GM12878 (cell line): ENCODE results near the gene RASSF6. TPM values are rescaled to one million over a fixed set of nuclear protein-coding genes. Genes with fewer than 3 reads are reported as not detected.
"Not testable (repeated sequence)": the region's sequence is repeated elsewhere in the genome, so short reads cannot be mapped to it uniquely, and the experiment has no call there.

ENCODE experiments used
- ATAC-seq: fragments of 200-7000 bp; cut with Tn5 transposase; 3 replicates; pipeline ENCODE4 v1.9.1; 2020; ENCODE audit warnings: mild to moderate bottlenecking, moderate library complexity
- BruUV-seq: library from RNA; stranded (reverse); fragments of 400-500 nt; replicated peaks from 2 replicates; lab custom pipeline; 2021; lab: Mats Ljungman, UMichigan
- CTCF ChIA-PET: fragments of 300-600 bp; sonication (Branson Sonifier 250); formaldehyde crosslinking; extraction: SDS; loops from one replicate; lab custom pipeline; 2021; ENCODE audit warnings: inconsistent platforms; lab: Yijun Ruan, JAX
- POLR2A ChIA-PET: fragments of 350-600 bp; formaldehyde crosslinking; extraction: SDS; loops from one replicate; lab custom pipeline; 2021; ENCODE audit warnings: inconsistent platforms; lab: Charles Lee
- RAD21 ChIA-PET: fragments of 300-600 bp; sonication (Branson Sonifier 250); formaldehyde crosslinking; loops from one replicate; lab custom pipeline; 2023; ENCODE audit warnings: antibody characterized with exemption; ENCODE audit not compliant: unreplicated experiment; lab: Charles Lee
- SMC1A ChIA-PET: fragments of 300-600 bp; sonication (Branson Sonifier 250); formaldehyde crosslinking; loops from one replicate; lab custom pipeline; 2023; ENCODE audit not compliant: unreplicated experiment, uncharacterized antibody; lab: Charles Lee
- DNase-seq: peaks from one replicate; pipeline ENCODE4 v3.0.0-alpha.2; 2011; ENCODE audit warnings: low read depth, low spot score
- FAIRE-seq: peaks from 3 replicates; lab custom pipeline; 2011; peaks lifted over from hg19 to GRCh38; lab: Jason Lieb, UNC
- H2AFZ ChIP-seq: 2 replicates; pipeline ENCODE4 v1.6.0; 2011; ENCODE audit warnings: low read depth, low read length, control low read depth; ENCODE audit not compliant: control insufficient read depth
- H3K27ac ChIP-seq: 2 replicates; pipeline ENCODE4 v1.5.1; 2011; ENCODE audit warnings: control low read depth; ENCODE audit not compliant: control insufficient read depth, insufficient read depth
- H3K27me3 ChIP-seq, 2 experiments: replicated peaks in 1 of 2; 2 replicates each; pipeline versions ENCODE4 v1.6.0 to v1.6.1; 2011; ENCODE audit warnings: low read length in 1 of 2; ENCODE audit not compliant: control insufficient read depth in 2 of 2, insufficient read depth in 2 of 2
- H3K36me3 ChIP-seq, 2 experiments: 2 replicates each; pipeline ENCODE4 v1.5.1; 2011; ENCODE audit warnings: low read length in 1 of 2; ENCODE audit not compliant: control insufficient read depth in 2 of 2, insufficient read depth in 2 of 2
- H3K4me1 ChIP-seq: 2 replicates; pipeline ENCODE4 v1.6.1; 2011; ENCODE audit warnings: mild to moderate bottlenecking, low read length, moderate library complexity, mixed read lengths; ENCODE audit not compliant: control insufficient read depth, insufficient read depth
- H3K4me2 ChIP-seq: 2 replicates; pipeline ENCODE4 v1.6.0; 2011; ENCODE audit warnings: control low read depth; ENCODE audit not compliant: control insufficient read depth, insufficient read depth
- H3K4me3 ChIP-seq: fragments of 200-600 bp; sonication (generic); 2 replicates; pipeline ENCODE4 v1.5.1; 2016
- H3K79me2 ChIP-seq: 2 replicates; pipeline ENCODE4 v1.6.0; 2011; ENCODE audit warnings: low read length; ENCODE audit not compliant: control insufficient read depth, insufficient read depth
- H3K9ac ChIP-seq: 2 replicates; pipeline ENCODE4 v1.8.0; 2011; ENCODE audit warnings: low read length, control low read depth, mixed read lengths; ENCODE audit not compliant: control insufficient read depth, insufficient read depth
- H3K9me3 ChIP-seq: replicated peaks from 3 replicates; pipeline ENCODE4 v1.5.1; 2011; ENCODE audit warnings: mild to moderate bottlenecking, low read length; ENCODE audit not compliant: control insufficient read depth, insufficient read depth
- H4K20me1 ChIP-seq: 2 replicates; pipeline ENCODE4 v1.6.0; 2011; ENCODE audit not compliant: control insufficient read depth, insufficient read depth
- CHD1 ChIP-seq: IDR thresholded peaks from 2 replicates; pipeline ENCODE4 v1.6.1; 2012; ENCODE audit warnings: low read depth, low read length, improper control_type of control experiment
- CTCF ChIP-seq, 3 experiments: IDR thresholded peaks in 2 of 3; conservative IDR thresholded peaks in 1 of 3; 2 replicates each; pipeline ENCODE4 v1.5.1; 2011; ENCODE audit warnings: low read depth in 3 of 3, low read length in 3 of 3, mild to moderate bottlenecking in 3 of 3, control low read depth in 2 of 3, moderate library complexity in 2 of 3, inconsistent platforms in 1 of 3, mixed read lengths in 1 of 3; ENCODE audit not compliant: control insufficient read depth in 2 of 3, insufficient read depth in 1 of 3; ENCODE audit errors: extremely low read depth in 1 of 3
- IKZF1 ChIP-seq: fragments of 450-650 bp; conservative IDR thresholded peaks from 2 replicates; pipeline ENCODE4 v1.6.1; 2017; ENCODE audit warnings: antibody characterized with exemption, mild to moderate bottlenecking
- IKZF2 ChIP-seq, 2 experiments: fragments of 450-650 bp; IDR thresholded peaks; 2 replicates each; pipeline ENCODE4 v1.6.1; 2017; ENCODE audit warnings: mild to moderate bottlenecking in 2 of 2, moderate library complexity in 2 of 2
- IRF4 ChIP-seq: IDR thresholded peaks from 2 replicates; pipeline ENCODE4 v1.6.1; 2011; ENCODE audit warnings: low read depth, low read length
- JUNB ChIP-seq: IDR thresholded peaks from 2 replicates; pipeline ENCODE4 v1.6.1; 2016; ENCODE audit warnings: antibody characterized with exemption, mild to moderate bottlenecking
- JUND ChIP-seq: IDR thresholded peaks from 2 replicates; pipeline ENCODE4 v1.6.1; 2012; ENCODE audit warnings: low read depth, mild to moderate bottlenecking, low read length, improper control_type of control experiment, moderate library complexity
- MEF2A ChIP-seq: IDR thresholded peaks from 2 replicates; pipeline ENCODE4 v1.6.1; 2011; ENCODE audit warnings: low read depth, mild to moderate bottlenecking, low read length, moderate library complexity; ENCODE audit not compliant: insufficient read depth
- PML ChIP-seq: IDR thresholded peaks from 2 replicates; pipeline ENCODE4 v1.6.1; 2012; ENCODE audit warnings: low read length, inconsistent platforms
- POLR2AphosphoS2 ChIP-seq: IDR thresholded peaks from 2 replicates; pipeline ENCODE4 v1.6.1; 2011; ENCODE audit warnings: low read depth, mild to moderate bottlenecking, low read length, improper control_type of control experiment, moderate library complexity
- POLR2AphosphoS5 ChIP-seq: IDR thresholded peaks from 2 replicates; pipeline ENCODE4 v1.6.1; 2011; ENCODE audit warnings: mild to moderate bottlenecking, low read length, inconsistent platforms
- RAD21 ChIP-seq: IDR thresholded peaks from 2 replicates; pipeline ENCODE4 v1.6.1; 2011; ENCODE audit warnings: mild to moderate bottlenecking, low read depth, low read length, moderate library complexity; ENCODE audit not compliant: insufficient read depth
- RCOR1 ChIP-seq: conservative IDR thresholded peaks from 2 replicates; pipeline ENCODE4 v1.6.1; 2012; ENCODE audit warnings: low read depth, low read length, improper control_type of control experiment
- SMC3 ChIP-seq: IDR thresholded peaks from 2 replicates; pipeline ENCODE4 v1.6.1; 2011; ENCODE audit warnings: low read length, improper control_type of control experiment, borderline replicate concordance
- TBL1XR1 ChIP-seq: IDR thresholded peaks from 2 replicates; pipeline ENCODE4 v1.6.1; 2012; ENCODE audit warnings: low read depth, low read length, improper control_type of control experiment
- ZNF622 ChIP-seq: fragments of 450-650 bp; IDR thresholded peaks from 2 replicates; pipeline ENCODE4 v1.6.1; 2017; ENCODE audit warnings: mild to moderate bottlenecking, inconsistent platforms
- WGBS: methylation state at CpG from one replicate; pipeline ENCODE4 v1.1.6; 2016; ENCODE audit warnings: low lambda C conversion rate; ENCODE audit not compliant: insufficient replicate concordance, insufficient coverage; ENCODE audit errors: missing lambda C conversion rate; 5-methylcytosine and 5-hydroxymethylcytosine counted together
- in situ Hi-C: fragments of 300-500 bp; cut with MboI; formaldehyde crosslinking; loops from 9 replicates; pipeline ENCODE4 v1.14.3; 2018; ENCODE audit warnings: mixed read lengths
- intact Hi-C: fragments of 100-400 bp; cut with micrococcal nuclease; formaldehyde crosslinking; loops from one replicate; pipeline ENCODE4 v1.14.2; 2022; ENCODE audit not compliant: unreplicated experiment
- polyA plus RNA-seq, 11 experiments: library from polyadenylated mRNA; depleted of rRNA in 4 of 11; unstranded in 6 of 11; stranded (reverse) in 5 of 11; fragments of >200 nt; fragmentation: Nextera tagmentation in 4 of 11; fragmentation: Illumina TruSeq in 1 of 11; extraction: Ambion mirVana in 4 of 11; extraction: Trizol in 1 of 11; gene quantifications; 1 replicate in 1 of 11; 2 replicates in 10 of 11; pipeline versions ENCODE4 v1.2.1 to v1.2.3, GENCODE V29; 2011 to 2016; ENCODE audit warnings: inconsistent platforms in 2 of 11, missing spikeins in 2 of 11, low read depth in 1 of 11
- total RNA-seq, 4 experiments: library from RNA; depleted of rRNA in 3 of 4; stranded (reverse); fragments of >200 nt in 3 of 4; fragmentation: Illumina TruSeq in 1 of 4; extraction: Trizol in 1 of 4; gene quantifications; 2 replicates each; pipeline versions ENCODE4 v1.2.1 to v1.2.3, GENCODE V29; 2013 to 2021

The RASSF6 gene
- total and polyA plus RNA-seq, 10 of the 15 experiments (the other 5 are each of a cell fraction or from before 2014, with no cell fraction given) = 0.28 to 2.9 (median 0.54) TPM

- H2AFZ ChIP-seq, H3K27ac ChIP-seq, H3K9ac ChIP-seq, H3K9me3 ChIP-seq, H3K79me2 ChIP-seq, H4K20me1 ChIP-seq, H3K36me3 ChIP-seq, ATAC-seq, H3K4me2 ChIP-seq, in situ Hi-C loops, BruUV-seq, H3K4me3 ChIP-seq, DNase-seq, H3K4me1 ChIP-seq, POLR2A ChIA-PET, H3K27me3 ChIP-seq: not testable (repeated sequence)
- CTCF ChIA-PET = interaction anchor here (1.1 to 11.0 kb wide), 14 partner anchors 10 to 470 kb away, joined by 3 to 120 read pairs (median 6); no protein-coding TSS in a partner anchor
- 0 out of 2 replicates have a peak, but pooled peaks have one; percentile 14 for TF ChIP-seq IKZF1
- peak in 2 of 3 experiments; percentile 26 to 39; a peak in 2 of 6 replicates for TF ChIP-seq CTCF (IDR thresholded peaks at IDR 0.05 in 2 of 3, conservative IDR thresholded peaks at IDR 0.05 in 1 of 3; ENCODE audit: control insufficient read depth in 2 of 3, extremely low read depth in 1 of 3, insufficient read depth in 1 of 3, low read depth in 3 of 3, low read length in 3 of 3)
- SMC1A ChIA-PET = interaction anchor here (0.8 to 11.8 kb wide), 11 partner anchors 12 to 468 kb away, joined by 3 to 112 read pairs (median 3); no protein-coding TSS in a partner anchor
- FAIRE-seq = peak; percentile 81
- RAD21 ChIA-PET = interaction anchor here (0.8 to 17.2 kb wide), 4 partner anchors 12 to 325 kb away, joined by 3 to 311 read pairs (median 4); no protein-coding TSS in a partner anchor
- intact Hi-C loops = loop anchor here (1.0 to 10.0 kb wide), 3 partner anchors 61 to 369 kb away; partner anchors contain the start of gene CXCL3
- 33% methylated on average over 7 of the region's 7 CpGs for WGBS
These were observed 45.7 kb upstream of the RASSF6 start for GRCh38 chr4:73665924-73666323.

GRCh38 chr4:73664470-73664869, 44.2 kb upstream of the RASSF6 start:
- no peaks in the 10 kb centered on the region for H3K4me1 ChIP-seq
- intact Hi-C loops = loop anchor here (10.0 kb wide), 1 partner anchor 370 kb away; the partner anchor contains the start of gene CXCL3
- SMC1A ChIA-PET = interaction anchor here (1.0 to 11.8 kb wide), 7 partner anchors 11 to 470 kb away, joined by 3 to 112 read pairs (median 5); no protein-coding TSS in a partner anchor
- no peaks in the 10 kb centered on the region for H3K9me3 ChIP-seq
- POLR2A ChIA-PET = no interaction called here
- no peaks in the 10 kb centered on the region for H3K36me3 ChIP-seq
- WGBS = 26% methylated on average over 1 of the region's 1 CpG
- CTCF ChIA-PET = interaction anchor here (0.8 to 11.0 kb wide), 17 partner anchors 10 to 488 kb away, joined by 3 to 120 read pairs (median 4); no protein-coding TSS in a partner anchor
- ATAC-seq (no peak), FAIRE-seq (no peak), DNase-seq (no peak)
- no peak overlapping the region for H3K27ac ChIP-seq
- H3K4me3 ChIP-seq = no peak overlapping the region
- H3K27me3 ChIP-seq = no peaks in the 10 kb centered on the region; a peak in 1 of 4 replicates
- TF ChIP-seq IRF4 (no peak), JUND (no peak), JUNB (no peak), IKZF2 (IDR thresholded peaks at IDR 0.05) (no peak), ZNF622 (no peak), RCOR1 (no peak), MEF2A (no peak), RAD21 (no peak), SMC3 (no peak), POLR2AphosphoS5 (no peak), POLR2AphosphoS2 (no peak), PML (no peak), TBL1XR1 (no peak), CHD1 (no peak)
- no peak overlapping the region for H3K4me2 ChIP-seq
- RAD21 ChIA-PET = interaction anchor here (0.7 to 17.2 kb wide), 6 partner anchors 10 to 323 kb away, joined by 3 to 311 read pairs (median 4); no protein-coding TSS in a partner anchor
- H3K79me2 ChIP-seq = no peaks in the 10 kb centered on the region
- in situ Hi-C loops = loop anchor here (5.0 kb wide), 1 partner anchor 468 kb away; no protein-coding TSS in a partner anchor
- no TSS peak for BruUV-seq
- H4K20me1 ChIP-seq = no peaks in the 10 kb centered on the region
- no peak overlapping the region for H2AFZ ChIP-seq
- no peak overlapping the region for H3K9ac ChIP-seq
